Measurements from ENCODE around the gene NUP88.

NUP88 gene

DNA sequence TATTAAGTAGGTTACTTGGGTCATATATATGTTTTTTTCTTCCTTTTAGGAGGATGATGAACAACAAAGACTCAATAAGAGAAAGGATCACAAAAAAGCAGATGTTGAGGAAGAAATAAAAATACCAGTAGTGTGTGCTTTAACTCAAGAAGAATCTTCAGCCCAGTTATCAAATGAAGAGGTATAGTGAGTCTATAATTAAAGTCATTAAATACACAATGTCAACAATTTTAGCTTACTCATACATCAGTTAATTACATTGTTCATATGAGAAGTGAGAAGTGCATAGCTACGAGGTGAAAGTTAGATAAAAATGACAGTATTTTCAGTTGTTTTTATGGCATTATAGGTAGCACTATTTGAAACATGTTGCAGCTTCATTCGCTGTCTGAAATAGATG is 65.2 kb downstream of the NUP88 start:
- no peak for DNase-seq

DNA sequence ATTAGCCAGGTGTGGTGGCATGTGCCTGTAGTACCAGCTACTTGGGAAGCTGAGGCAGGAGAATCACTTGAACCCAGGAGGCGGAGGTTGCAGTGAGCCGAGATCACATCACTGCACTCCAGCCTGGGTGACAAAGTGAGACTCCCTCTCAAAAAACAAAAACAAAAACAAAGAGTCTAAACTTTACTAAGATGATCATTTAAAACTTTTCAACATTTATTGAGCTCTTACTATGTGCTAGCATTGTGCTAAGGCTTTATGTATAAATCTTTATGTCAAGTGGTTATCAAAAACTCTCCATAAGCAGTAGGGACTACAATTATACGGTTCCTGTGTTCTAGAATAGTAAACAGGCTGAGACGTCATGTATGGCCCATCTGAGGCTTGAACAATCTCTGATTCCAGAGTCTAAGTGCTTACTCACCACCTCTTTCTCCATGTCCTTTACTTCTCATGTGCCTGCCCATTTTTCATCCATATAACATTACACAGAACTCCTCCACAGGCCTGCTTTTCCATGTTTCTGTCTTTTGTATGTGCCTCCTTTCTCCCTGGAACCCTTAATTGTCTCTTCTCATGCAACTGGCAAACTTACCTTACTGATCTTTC is 66.7 kb downstream of the NUP88 start:
- no peak for DNase-seq

- no peak for DNase-seq
These were observed 74.5 kb downstream of the NUP88 start for GRCh38 chr17:5344914-5345313.

All from T1000 (cell line).